Measurements from ENCODE around the gene STAT4.

STAT4 gene

DNA sequence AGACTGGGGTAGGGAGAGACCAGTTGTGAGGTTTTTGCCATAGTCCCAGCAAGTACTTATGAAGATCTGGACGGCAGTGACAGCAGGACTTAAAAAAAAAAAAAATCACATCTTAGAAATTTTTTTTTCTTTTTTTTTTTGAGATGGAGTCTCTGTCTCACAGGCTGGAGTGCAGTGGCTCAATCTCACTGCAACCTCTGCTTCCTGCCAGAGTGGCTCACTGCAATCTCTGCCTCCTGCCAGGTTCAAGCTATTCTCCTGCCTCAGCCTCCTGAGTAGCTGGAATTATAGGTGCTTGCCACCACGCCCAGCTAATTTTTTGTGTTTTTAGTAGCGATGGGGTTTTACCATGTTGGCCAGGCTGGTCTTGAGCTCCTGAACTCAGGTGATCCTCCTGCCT is 22.4 kb upstream of the STAT4 start:
- Histone ChIP-seq H3K9me3 (ENCODE audit: control insufficient read depth, insufficient read depth, low read length) (no peaks in the 10 kb centered on the region), H3K27ac (ENCODE audit: low read depth, low read length) (no peak overlapping the region), H3F3A (ENCODE audit: control insufficient read depth, insufficient read depth) (no peaks in the 10 kb centered on the region), H3K9me2 (replicated peaks; ENCODE audit: control insufficient read depth, low read length) (no peaks in the 10 kb centered on the region), H3K4me1 (ENCODE audit: control insufficient read depth, low read length) (no peaks in the 10 kb centered on the region), H3K79me2 (ENCODE audit: control insufficient read depth, low read length) (no peaks in the 10 kb centered on the region), H4K20me1 (ENCODE audit: control insufficient read depth, insufficient read depth, low read depth, low read length) (no peaks in the 10 kb centered on the region), H3K27me3 (ENCODE audit: control insufficient read depth, low read length) (peaks cover 18% of the 10 kb centered on the region), H3K36me3 (ENCODE audit: control insufficient read depth, low read length) (no peaks in the 10 kb centered on the region), H3K4me3 (ENCODE audit: low read length) (no peak overlapping the region), H3K4me2 (ENCODE audit: low read length) (no peak overlapping the region)
- TF ChIP-seq EZH2phosphoT487 (IDR thresholded peaks at IDR 0.05; ENCODE audit: borderline replicate concordance, low read length): no peak
- TF ChIP-seq, protein P1, sequence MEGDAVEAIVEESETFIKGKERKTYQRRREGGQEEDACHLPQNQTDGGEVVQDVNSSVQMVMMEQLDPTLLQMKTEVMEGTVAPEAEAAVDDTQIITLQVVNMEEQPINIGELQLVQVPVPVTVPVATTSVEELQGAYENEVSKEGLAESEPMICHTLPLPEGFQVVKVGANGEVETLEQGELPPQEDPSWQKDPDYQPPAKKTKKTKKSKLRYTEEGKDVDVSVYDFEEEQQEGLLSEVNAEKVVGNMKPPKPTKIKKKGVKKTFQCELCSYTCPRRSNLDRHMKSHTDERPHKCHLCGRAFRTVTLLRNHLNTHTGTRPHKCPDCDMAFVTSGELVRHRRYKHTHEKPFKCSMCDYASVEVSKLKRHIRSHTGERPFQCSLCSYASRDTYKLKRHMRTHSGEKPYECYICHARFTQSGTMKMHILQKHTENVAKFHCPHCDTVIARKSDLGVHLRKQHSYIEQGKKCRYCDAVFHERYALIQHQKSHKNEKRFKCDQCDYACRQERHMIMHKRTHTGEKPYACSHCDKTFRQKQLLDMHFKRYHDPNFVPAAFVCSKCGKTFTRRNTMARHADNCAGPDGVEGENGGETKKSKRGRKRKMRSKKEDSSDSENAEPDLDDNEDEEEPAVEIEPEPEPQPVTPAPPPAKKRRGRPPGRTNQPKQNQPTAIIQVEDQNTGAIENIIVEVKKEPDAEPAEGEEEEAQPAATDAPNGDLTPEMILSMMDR (IDR thresholded peaks at IDR 0.05; ENCODE audit: low read depth, low read length, poor library complexity, severe bottlenecking): no peak

DNA sequence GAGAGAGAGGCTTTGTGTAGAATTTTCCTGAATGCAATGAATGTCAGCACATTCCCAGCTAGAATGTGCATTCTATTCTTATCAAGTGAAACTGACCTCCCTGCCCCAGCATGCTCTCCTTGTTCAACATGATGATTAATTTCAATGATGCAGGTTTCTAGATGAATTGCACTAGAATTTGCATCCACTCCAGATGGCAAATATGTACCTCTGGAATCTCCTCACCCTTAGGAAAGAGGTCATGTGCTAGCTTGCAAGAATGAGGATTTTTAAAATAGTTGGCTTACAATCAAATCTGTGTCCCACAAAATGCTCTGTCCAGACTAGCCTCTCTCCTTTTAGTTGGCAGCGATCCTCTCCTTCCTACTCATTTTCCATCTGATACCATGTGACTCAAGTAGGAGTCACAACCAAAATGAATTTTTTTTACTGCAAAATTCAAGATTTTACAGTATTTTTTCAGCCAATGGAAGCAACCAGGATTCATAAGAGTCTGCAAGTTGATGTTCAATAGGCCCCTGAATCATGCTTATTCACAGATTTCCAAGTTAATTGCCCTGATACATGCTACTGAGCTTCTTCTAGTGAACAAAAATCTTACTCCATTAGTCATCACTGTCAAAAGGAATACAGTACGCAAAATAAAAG is 21.0 kb upstream of the STAT4 start:
- no peak overlapping the region for H3K4me3 ChIP-seq (ENCODE audit: low read length)
- H3K9me2 ChIP-seq (replicated peaks; ENCODE audit: control insufficient read depth, low read length): no peaks in the 10 kb centered on the region
- no peaks in the 10 kb centered on the region for H3K36me3 ChIP-seq (ENCODE audit: control insufficient read depth, low read length)
- peaks cover 18% of the 10 kb centered on the region for H3K27me3 ChIP-seq (ENCODE audit: control insufficient read depth, low read length)
- no peaks in the 10 kb centered on the region for H3K79me2 ChIP-seq (ENCODE audit: control insufficient read depth, low read length)
- no peaks in the 10 kb centered on the region for H3K9me3 ChIP-seq (ENCODE audit: control insufficient read depth, insufficient read depth, low read length)
- TF ChIP-seq, protein P1 (IDR thresholded peaks at IDR 0.05; ENCODE audit: low read depth, low read length, poor library complexity, severe bottlenecking): no peak
- no peak for TF ChIP-seq EZH2phosphoT487 (IDR thresholded peaks at IDR 0.05; ENCODE audit: borderline replicate concordance, low read length)
- H4K20me1 ChIP-seq (ENCODE audit: control insufficient read depth, insufficient read depth, low read depth, low read length): no peaks in the 10 kb centered on the region
- H3F3A ChIP-seq (ENCODE audit: control insufficient read depth, insufficient read depth): no peaks in the 10 kb centered on the region
- no peaks in the 10 kb centered on the region for H3K4me1 ChIP-seq (ENCODE audit: control insufficient read depth, low read length)
- H3K4me2 ChIP-seq (ENCODE audit: low read length): no peak overlapping the region
- no peak overlapping the region for H3K27ac ChIP-seq (ENCODE audit: low read depth, low read length)

DNA sequence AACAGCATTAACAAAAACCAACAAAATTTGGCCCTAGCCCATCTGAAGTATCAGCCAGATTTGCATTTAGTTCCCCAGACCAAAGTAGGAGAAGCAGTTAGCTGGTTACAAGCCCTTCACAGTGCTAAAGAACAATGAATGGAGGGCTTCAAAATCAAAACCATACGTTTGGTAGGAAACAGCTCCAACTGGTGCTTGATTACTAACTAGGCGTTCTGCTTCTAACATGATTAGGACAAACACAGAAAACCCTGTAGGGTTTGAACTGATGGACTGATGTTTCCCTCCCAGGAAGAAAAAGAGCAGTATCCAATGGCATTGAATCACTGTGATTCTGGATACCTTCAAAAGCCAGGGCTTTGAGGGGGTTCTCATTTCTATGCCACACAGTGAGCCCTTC is 20.5 kb upstream of the STAT4 start:
- no peaks in the 10 kb centered on the region for H4K20me1 ChIP-seq (ENCODE audit: control insufficient read depth, insufficient read depth, low read depth, low read length)
- TF ChIP-seq EZH2phosphoT487 (IDR thresholded peaks at IDR 0.05; ENCODE audit: borderline replicate concordance, low read length): no peak
- TF ChIP-seq, protein P1 (IDR thresholded peaks at IDR 0.05; ENCODE audit: low read depth, low read length, poor library complexity, severe bottlenecking): no peak
- H3K9me3 ChIP-seq (ENCODE audit: control insufficient read depth, insufficient read depth, low read length): no peaks in the 10 kb centered on the region
- H3F3A ChIP-seq (ENCODE audit: control insufficient read depth, insufficient read depth): no peaks in the 10 kb centered on the region
- no peak overlapping the region for H3K4me3 ChIP-seq (ENCODE audit: low read length)
- H3K27ac ChIP-seq (ENCODE audit: low read depth, low read length): no peak overlapping the region
- no peak overlapping the region for H3K4me2 ChIP-seq (ENCODE audit: low read length)
- peaks cover 18% of the 10 kb centered on the region for H3K27me3 ChIP-seq (ENCODE audit: control insufficient read depth, low read length)
- no peaks in the 10 kb centered on the region for H3K9me2 ChIP-seq (replicated peaks; ENCODE audit: control insufficient read depth, low read length)
- no peaks in the 10 kb centered on the region for H3K36me3 ChIP-seq (ENCODE audit: control insufficient read depth, low read length)
- H3K79me2 ChIP-seq (ENCODE audit: control insufficient read depth, low read length): no peaks in the 10 kb centered on the region
- no peaks in the 10 kb centered on the region for H3K4me1 ChIP-seq (ENCODE audit: control insufficient read depth, low read length)
